GM23338 (cell line): ENCODE data around the gene SRP54.

Experiments
- CREB1 ChIP-seq: fragments of 250-450 bp; sonication (Bioruptor Pico); IDR thresholded peaks from 2 replicates; pipeline ENCODE4 v1.5.0; 2020; ENCODE audit warnings: low read depth, mild to moderate bottlenecking, moderate library complexity
- EZH2 ChIP-seq: fragments of 200-600 bp; sonication (generic); IDR thresholded peaks from one replicate; pipeline ENCODE4 v1.8.0; 2017; ENCODE audit warnings: antibody characterized with exemption, mild to moderate bottlenecking, low read depth; ENCODE audit not compliant: unreplicated experiment
- EZH2phosphoT487 ChIP-seq: fragments of 200-600 bp; sonication (generic); IDR thresholded peaks from one replicate; pipeline ENCODE4 v1.8.1; 2018; ENCODE audit warnings: antibody characterized with exemption; ENCODE audit not compliant: unreplicated experiment
- JUNB ChIP-seq: IDR thresholded peaks from one replicate; pipeline ENCODE4 v1.6.1; 2016; ENCODE audit warnings: antibody characterized with exemption; ENCODE audit not compliant: unreplicated experiment
- NANOG ChIP-seq: IDR thresholded peaks from 2 replicates; pipeline ENCODE4 v1.6.1; 2016; ENCODE audit warnings: antibody characterized with exemption, borderline replicate concordance
- POLR2AphosphoS5 ChIP-seq: IDR thresholded peaks from 2 replicates; pipeline ENCODE4 v1.6.1; 2016; ENCODE audit warnings: antibody characterized with exemption, low read depth
- ZNF331 ChIP-seq: fragments of 250-450 bp; sonication (Bioruptor Pico); IDR thresholded peaks from 2 replicates; pipeline ENCODE4 v1.5.0; 2020; ENCODE audit warnings: low read depth, mild to moderate bottlenecking, moderate library complexity
- TF ChIP-seq, protein P1 (sequence below), 2 experiments: fragments of 200-600 bp in 1 of 2; sonication (generic) in 1 of 2; conservative IDR thresholded peaks; 2 replicates each; pipeline versions ENCODE4 v1.5.1 to v1.6.1; 2016 to 2017; ENCODE audit warnings: antibody characterized with exemption in 2 of 2, low read depth in 2 of 2, mild to moderate bottlenecking in 2 of 2, moderate library complexity in 1 of 2
- TF ChIP-seq, protein P2 (sequence below): IDR thresholded peaks from one replicate; pipeline ENCODE4 v1.6.1; 2018; ENCODE audit warnings: antibody characterized with exemption; ENCODE audit not compliant: unreplicated experiment
- TF ChIP-seq, protein P3 (sequence below): IDR thresholded peaks from 2 replicates; pipeline ENCODE4 v1.6.1; 2016; ENCODE audit warnings: antibody characterized with exemption

DNA sequence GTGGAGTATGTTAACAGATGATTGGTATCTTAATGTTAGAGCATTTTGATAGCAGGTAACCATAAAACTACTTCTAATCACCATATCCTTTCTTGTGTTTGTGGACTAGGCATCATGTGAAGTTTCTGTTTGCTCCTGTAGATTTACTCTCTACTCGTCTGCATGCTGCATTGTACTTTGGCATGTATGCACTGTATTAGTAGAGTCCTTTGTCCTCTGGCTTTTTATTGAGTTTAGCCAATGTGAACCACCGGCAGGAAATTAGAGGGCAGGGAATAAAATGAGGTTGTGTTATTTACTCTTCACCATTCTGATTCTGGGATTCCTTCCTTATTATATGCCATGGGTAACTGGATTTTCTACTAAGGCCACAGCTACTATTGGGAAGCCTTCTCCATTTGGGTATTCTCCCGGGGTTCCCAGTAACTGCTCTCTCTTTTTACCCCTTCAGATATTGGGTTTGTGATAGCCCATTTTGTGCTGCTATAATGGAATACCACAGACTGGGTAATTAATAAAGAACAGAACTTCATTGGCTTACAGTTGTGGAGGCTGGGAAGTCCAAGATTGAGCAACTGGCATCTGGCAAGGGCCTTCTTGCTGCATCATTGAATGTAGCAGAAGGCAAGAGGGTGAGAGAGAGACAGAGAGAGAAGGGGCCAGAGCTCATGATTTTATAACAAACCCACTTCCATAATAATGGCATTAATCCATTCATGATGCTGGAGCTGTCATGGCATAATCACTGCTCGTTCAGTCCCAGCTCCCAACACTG, 85.6 kb downstream of the SRP54 start:
- TF ChIP-seq, protein P1, sequence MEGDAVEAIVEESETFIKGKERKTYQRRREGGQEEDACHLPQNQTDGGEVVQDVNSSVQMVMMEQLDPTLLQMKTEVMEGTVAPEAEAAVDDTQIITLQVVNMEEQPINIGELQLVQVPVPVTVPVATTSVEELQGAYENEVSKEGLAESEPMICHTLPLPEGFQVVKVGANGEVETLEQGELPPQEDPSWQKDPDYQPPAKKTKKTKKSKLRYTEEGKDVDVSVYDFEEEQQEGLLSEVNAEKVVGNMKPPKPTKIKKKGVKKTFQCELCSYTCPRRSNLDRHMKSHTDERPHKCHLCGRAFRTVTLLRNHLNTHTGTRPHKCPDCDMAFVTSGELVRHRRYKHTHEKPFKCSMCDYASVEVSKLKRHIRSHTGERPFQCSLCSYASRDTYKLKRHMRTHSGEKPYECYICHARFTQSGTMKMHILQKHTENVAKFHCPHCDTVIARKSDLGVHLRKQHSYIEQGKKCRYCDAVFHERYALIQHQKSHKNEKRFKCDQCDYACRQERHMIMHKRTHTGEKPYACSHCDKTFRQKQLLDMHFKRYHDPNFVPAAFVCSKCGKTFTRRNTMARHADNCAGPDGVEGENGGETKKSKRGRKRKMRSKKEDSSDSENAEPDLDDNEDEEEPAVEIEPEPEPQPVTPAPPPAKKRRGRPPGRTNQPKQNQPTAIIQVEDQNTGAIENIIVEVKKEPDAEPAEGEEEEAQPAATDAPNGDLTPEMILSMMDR (conservative IDR thresholded peaks at IDR 0.05; ENCODE audit: low read depth in 2 of 2), result no peak
- TF ChIP-seq JUNB, result no peak
- no peak for TF ChIP-seq POLR2AphosphoS5
- no peak for TF ChIP-seq CREB1 (CRISPR knock-in tag)
- TF ChIP-seq, protein P2, sequence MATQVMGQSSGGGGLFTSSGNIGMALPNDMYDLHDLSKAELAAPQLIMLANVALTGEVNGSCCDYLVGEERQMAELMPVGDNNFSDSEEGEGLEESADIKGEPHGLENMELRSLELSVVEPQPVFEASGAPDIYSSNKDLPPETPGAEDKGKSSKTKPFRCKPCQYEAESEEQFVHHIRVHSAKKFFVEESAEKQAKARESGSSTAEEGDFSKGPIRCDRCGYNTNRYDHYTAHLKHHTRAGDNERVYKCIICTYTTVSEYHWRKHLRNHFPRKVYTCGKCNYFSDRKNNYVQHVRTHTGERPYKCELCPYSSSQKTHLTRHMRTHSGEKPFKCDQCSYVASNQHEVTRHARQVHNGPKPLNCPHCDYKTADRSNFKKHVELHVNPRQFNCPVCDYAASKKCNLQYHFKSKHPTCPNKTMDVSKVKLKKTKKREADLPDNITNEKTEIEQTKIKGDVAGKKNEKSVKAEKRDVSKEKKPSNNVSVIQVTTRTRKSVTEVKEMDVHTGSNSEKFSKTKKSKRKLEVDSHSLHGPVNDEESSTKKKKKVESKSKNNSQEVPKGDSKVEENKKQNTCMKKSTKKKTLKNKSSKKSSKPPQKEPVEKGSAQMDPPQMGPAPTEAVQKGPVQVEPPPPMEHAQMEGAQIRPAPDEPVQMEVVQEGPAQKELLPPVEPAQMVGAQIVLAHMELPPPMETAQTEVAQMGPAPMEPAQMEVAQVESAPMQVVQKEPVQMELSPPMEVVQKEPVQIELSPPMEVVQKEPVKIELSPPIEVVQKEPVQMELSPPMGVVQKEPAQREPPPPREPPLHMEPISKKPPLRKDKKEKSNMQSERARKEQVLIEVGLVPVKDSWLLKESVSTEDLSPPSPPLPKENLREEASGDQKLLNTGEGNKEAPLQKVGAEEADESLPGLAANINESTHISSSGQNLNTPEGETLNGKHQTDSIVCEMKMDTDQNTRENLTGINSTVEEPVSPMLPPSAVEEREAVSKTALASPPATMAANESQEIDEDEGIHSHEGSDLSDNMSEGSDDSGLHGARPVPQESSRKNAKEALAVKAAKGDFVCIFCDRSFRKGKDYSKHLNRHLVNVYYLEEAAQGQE, result no peak
- TF ChIP-seq EZH2phosphoT487, result no peak
- TF ChIP-seq NANOG, result no peak
- TF ChIP-seq, protein P3, sequence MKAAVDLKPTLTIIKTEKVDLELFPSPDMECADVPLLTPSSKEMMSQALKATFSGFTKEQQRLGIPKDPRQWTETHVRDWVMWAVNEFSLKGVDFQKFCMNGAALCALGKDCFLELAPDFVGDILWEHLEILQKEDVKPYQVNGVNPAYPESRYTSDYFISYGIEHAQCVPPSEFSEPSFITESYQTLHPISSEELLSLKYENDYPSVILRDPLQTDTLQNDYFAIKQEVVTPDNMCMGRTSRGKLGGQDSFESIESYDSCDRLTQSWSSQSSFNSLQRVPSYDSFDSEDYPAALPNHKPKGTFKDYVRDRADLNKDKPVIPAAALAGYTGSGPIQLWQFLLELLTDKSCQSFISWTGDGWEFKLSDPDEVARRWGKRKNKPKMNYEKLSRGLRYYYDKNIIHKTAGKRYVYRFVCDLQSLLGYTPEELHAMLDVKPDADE, result no peak
- TF ChIP-seq EZH2, result no peak
- no peak for TF ChIP-seq ZNF331
